Activated CD4-positive, alpha-beta T cell treated with anti-CD3 and anti-CD28 coated beads for 48 hours (primary cell): Measurements from ENCODE around the gene TESK1.

Experiments used
- DNase-seq: peaks from one replicate; pipeline ENCODE4 v3.0.0-alpha.2; 2020

The TESK1 gene, protein sequence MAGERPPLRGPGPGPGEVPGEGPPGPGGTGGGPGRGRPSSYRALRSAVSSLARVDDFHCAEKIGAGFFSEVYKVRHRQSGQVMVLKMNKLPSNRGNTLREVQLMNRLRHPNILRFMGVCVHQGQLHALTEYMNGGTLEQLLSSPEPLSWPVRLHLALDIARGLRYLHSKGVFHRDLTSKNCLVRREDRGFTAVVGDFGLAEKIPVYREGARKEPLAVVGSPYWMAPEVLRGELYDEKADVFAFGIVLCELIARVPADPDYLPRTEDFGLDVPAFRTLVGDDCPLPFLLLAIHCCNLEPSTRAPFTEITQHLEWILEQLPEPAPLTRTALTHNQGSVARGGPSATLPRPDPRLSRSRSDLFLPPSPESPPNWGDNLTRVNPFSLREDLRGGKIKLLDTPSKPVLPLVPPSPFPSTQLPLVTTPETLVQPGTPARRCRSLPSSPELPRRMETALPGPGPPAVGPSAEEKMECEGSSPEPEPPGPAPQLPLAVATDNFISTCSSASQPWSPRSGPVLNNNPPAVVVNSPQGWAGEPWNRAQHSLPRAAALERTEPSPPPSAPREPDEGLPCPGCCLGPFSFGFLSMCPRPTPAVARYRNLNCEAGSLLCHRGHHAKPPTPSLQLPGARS

DNA sequence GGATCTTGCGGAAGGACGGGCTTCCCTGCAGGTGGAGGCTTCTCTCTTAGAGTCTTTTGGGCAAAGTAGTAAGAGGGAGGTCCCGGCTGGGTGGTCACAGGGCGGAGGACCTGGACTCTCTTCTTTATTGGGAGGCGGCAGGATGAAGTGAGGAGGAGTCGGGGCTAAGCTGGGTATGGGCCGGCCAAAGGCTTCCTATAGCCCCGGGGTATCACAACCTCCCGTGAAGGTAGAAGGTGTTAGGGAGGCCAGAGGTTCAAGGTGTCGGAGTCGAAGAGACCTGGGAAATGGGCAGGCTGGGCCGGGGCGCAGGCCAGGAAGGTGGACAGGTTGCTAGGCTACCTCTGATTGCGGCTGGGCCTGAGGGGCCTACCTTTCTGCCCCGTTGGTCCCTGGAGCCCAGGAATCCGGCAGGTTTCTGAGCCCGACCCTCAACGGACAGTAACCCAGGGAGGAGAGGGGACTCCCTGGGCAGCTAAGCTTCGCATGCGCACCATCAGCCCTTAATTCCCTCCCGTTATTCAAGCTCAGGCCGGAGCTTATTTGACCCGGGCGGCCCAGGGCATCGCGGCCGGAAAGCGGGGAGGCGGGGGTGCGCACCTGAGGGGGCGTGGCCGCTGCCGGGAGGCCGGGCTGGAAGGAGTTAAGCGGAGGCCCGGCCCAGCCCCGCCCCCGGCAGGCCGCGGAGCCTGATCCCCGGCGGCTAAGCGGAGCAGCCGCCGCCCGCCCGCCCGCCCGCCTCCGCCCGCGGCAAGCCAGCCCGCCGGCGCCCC lies at the start of gene TESK1:
TESK1 (plus strand) TSS at position 685 of the 773 bp plus-strand sequence. CDS start 358 bp downstream, outside the sequence.
- DNase-seq = peak; percentile 90

DNA sequence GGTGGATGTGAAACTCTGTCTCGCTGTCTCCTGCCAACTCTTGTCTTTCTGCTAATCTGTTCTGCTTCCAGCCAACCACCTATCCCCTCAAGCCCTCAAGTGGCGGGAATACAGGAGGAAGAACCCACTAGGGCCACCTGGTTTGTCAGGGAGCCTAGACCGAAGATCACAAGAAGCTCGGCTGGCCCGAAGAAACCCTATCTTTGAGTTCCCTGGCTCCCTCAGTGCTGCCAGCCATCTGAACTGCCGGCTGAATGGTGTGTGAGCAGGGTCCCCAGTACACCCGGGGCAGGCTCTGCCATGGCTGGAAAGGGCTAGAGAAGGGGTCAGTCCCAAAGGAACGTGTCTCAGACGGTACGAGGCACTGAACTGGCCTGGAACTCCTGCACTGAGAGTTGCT lies 49.2 kb upstream of the TESK1 start:
- no peak for DNase-seq

DNA sequence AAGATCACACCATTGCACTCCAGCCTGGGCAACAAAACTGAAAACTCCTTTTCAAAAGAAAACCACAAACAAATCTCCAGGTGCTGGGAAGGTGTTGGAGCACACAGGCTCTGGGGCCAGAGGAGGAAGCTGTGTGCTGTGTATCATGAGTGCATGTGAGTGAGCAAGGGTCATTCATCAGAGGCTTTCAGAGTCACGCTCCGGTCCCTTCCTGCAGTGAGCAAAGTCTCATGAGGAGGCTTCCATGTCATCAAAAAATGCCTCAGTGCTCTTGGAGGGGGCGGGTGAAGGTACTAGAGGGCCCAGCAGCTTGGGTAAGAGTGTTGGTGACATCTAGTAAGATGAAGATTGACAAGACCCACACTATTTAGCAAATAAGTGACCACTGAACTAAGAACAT lies 48.3 kb upstream of the TESK1 start:
- DNase-seq = no peak

DNA sequence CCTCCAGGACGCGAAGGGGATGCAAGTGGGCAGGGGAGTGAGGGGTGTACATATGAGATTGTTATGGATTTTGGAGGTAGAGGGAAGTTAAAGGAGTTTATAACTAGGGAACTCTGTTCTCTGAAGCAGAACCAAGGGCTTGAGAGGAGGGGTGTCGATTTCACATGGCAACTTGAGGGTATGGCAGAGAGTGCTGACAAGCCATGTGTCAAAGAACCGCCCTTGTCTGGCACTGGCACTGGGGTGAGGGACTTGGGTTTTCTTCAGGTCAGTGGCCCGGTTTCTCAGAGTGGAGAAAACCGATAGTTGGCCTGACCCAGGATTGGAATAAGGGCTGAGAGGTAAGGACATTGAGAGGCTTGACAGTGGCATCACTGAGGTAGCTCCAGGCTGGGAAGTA lies 47.7 kb upstream of the TESK1 start:
- DNase-seq = no peak

DNA sequence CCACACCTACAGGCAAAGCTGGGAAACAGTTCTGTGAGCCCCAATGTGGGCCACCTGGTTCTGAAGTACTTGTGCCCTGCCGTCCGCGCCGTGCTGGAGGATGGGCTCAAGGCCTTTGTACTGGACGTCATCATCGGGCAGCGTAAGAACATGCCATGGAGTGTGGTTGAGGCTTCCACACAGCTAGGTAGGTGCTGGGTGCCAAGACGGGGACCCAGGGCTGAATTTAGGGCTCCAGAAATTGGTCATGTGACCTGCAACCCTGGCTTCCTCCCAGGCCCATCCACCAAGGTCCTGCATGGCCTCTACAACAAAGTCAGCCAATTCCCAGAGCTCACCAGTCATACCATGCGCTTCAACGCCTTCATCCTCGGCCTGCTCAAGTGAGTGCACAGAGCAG lies 46.9 kb upstream of the TESK1 start:
- DNase-seq = no peak

DNA sequence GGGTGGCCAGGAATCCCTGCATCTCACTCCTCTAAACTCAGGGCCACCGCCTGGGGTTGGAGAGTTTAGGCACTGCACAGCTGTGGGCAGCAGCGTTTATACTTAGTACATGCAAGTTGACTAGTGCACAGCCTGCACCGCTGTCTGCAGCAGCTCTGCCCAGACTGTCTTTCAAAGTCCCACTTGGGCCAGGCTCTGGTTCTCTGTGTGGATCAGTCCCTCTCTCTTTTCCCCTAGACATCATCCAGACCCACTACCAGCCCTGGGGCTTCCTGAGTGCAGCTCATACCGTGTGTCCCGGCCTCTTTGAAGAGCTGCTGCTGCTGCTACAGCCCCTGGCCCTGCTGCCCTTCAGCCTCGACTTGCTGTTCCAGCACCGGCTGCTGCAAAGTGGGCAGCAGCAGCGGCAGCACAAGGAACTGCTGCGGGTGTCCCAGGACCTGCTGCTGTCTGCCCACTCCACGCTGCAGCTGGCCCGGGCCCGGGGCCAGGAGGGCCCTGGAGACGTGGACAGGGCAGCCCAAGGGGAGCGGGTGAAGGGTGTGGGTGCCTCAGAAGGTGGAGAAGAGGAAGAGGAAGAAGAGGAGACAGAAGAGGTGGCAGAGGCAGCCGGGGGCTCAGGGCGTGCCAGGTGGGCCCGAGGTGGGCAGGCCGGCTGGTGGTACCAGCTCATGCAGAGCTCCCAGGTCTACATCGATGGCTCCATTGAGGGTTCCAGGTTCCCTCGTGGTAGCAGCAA lies 45.1 kb upstream of the TESK1 start:
- no peak for DNase-seq

DNA sequence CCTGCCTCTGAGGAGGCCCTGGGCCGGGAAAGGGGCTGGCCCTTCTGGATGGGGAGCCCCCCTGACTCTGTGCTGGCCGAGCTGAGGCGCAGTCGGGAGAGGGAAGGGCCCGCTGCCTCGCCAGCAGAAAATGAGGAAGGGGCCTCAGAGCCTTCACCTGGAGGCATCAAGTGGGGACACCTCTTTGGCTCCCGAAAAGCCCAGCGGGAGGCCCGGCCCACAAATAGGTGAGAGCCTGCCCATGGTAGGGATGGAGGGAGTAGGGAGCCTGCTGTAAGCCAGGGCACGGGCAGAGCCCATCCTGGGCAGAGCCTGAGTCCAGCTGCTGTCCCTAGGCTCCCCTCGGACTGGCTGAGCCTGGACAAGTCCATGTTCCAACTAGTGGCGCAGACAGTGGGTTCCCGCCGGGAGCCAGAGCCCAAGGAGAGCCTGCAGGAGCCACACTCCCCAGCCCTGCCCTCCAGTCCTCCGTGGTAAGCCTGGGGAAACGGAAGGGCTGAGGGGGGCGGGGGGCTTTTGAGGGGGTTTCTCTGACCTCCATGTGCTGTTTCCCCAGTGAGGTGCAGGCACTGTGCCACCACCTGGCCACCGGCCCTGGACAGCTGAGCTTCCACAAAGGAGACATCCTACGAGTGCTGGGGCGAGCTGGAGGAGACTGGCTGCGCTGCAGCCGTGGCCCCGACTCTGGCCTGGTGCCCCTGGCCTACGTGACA lies 44.3 kb upstream of the TESK1 start:
- DNase-seq = no peak

DNA sequence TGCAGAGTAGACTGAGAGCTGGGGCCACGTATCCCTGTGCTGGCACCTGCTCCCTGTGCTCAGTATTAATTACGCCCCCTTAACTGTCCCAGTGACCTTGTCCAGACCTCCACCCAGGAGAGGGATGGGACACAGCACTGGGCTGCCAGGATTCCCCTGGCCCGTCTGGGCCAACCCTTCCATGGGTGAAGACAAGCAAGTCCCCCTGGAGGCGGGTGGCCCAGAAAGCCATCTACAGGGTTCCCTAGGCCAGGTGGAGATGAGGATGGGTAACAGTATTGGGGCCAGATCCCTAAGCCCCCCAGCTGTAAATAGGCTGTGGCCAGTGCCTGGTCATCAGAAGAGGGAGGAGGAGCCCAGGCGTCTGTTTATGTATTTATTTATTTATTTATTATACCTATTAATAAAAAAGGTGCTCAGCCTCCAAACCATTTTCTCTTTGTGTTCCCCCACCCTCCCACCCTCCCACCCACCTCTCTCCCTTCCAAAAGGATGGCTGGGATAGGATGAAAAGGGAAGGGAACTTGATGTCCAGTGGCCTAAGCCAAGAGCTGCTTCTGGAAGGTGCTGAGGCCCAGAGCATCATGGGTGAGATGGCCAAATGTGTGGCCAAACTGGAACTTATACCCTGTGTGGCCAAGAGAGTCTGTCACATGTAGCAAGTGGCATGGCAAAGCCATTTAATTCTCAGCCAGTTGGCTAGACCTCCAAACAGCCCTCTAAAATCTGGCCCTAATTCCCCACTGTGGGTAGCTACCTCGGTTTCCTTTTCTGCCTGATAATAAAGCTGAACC lies 43.4 kb upstream of the TESK1 start:
- no peak for DNase-seq

DNA sequence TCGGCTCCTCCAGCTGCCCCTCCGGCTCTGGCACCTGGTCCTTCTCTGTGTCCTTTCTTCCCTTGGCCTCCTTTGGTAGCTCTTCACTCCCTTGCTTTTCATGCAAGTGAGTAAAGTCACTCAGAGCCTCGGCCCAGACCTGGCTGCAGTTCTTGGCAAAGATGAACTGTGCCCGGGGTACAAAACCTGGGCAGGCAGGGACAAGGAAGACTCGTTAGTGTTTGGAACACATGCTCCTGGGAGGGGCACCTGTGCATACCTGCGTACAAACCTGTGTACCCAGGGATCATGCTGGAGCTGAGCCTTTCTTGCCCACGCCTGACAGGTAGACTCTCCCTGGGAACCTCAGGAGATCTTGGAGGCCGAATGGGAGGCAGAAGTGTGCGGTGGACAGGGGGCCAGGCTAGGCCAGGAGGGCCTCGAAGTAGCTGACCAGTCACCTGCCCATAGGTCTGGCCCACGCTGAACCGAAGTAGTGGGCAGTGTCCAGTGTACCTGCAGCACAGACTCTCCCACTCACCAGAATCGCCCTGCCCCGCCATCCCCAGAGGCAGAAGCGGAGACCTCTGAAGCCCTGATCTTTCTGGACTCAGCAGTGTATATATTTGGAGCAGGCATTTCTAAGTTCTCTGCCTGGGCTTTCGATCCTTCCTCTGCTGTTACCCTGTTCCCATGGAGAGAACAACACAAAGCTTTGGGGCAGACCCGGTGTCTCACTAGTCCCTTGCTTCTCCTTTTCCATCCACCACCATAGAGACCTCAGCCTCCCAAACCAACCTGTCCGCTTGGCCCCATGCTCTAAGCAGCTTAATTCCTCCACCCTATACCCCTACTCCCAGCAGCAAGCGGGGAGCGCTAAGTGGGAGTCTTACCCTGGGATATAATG lies 41.9 kb upstream of the TESK1 start:
- no peak for DNase-seq

DNA sequence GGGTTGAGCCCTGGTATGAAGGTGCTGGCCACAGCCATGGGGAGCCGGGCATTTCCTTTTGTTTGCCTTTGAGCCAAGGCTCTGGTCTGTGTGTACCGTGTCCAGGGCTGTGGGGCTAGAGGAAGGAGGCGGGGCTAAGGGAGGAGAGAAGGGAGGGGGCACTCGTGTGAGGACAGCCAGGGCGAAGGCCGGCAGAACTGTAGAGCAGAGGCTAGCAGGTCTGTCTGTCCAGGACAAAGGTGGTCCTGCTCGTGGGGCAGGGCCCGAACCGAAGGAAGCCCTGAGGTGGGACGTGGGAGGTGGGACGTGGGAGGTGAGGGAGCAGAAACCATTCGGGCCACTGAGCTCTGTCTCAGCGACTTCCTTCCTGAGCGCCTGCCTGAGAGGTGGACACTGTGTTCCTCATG lies 41.3 kb upstream of the TESK1 start:
- DNase-seq = no peak

DNA sequence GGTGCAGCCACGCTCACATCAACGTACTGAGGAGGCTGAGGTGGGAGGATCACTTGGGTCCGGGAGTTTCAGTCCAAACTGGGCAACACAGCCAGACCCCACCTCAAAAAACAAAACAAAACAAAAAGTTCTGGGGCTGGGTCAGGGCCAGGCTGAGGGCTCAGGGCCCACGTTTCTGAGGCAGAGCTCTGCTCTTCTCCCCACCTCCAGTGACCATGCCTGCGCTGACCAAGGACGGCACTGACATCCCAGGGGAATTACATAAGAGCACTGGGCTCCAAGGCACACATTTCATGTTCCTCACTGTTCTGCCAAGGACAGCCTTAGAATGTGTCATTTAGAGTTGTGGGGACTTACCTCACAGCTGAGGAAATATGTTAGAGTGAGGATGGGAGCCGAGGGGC lies 40.4 kb upstream of the TESK1 start:
- no peak for DNase-seq

DNA sequence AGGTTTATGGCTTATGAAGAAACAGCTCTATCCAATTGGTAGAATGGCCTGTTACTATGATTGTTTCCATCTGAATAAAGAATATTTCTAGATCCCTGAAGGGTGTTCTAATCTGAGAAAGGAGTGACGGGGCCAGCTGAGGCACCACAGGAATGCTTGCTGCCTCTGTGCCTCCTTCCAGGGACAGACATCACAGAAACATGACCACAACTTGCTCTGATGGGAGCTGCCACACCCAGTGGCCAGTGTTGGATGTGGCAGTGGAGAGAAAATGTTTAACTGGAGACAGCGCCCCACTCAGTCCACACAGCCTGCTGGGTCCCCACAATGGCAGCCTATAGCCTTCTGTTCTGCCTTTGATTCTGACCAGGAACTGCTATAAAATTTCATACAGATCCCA lies 38.6 kb upstream of the TESK1 start:
- no peak for DNase-seq

DNA sequence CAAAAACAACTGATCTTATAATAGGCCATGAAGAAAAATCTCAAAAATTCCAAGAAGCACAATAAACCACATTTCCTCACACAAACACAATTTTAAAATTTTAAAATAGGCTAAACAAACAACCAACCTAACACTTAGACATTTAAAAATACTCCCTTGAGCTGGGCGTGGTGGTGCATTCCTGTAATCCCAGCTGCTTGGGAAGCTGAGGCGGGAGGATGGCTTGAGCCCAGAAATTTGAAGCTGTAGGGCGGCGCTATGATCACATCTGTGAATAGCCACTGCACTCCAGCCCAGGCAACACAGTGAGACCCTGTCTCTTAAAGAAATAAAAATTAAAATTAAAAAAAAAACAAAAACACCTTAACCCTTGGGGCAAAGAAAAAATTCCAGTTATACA lies 36.9 kb upstream of the TESK1 start:
- DNase-seq = no peak

DNA sequence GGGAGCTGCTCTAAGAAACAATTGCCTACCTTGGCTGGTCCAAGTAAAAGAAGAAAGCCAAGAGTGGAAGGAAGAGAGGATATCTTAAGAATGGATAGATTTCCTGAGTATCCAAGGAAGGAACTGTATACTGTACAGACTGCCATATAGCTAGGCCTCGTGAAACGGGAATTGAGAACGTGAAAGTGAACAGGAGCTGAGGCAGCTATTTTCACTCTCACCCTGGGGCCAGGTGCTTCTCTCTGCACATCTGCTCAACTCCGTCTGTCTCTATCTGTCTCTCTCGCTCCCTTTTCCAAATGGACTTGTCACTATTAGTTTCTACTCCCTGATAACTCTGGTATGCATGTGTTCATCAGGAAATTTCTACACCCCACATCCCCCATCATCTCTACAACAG lies 35.9 kb upstream of the TESK1 start:
- DNase-seq = no peak

DNA sequence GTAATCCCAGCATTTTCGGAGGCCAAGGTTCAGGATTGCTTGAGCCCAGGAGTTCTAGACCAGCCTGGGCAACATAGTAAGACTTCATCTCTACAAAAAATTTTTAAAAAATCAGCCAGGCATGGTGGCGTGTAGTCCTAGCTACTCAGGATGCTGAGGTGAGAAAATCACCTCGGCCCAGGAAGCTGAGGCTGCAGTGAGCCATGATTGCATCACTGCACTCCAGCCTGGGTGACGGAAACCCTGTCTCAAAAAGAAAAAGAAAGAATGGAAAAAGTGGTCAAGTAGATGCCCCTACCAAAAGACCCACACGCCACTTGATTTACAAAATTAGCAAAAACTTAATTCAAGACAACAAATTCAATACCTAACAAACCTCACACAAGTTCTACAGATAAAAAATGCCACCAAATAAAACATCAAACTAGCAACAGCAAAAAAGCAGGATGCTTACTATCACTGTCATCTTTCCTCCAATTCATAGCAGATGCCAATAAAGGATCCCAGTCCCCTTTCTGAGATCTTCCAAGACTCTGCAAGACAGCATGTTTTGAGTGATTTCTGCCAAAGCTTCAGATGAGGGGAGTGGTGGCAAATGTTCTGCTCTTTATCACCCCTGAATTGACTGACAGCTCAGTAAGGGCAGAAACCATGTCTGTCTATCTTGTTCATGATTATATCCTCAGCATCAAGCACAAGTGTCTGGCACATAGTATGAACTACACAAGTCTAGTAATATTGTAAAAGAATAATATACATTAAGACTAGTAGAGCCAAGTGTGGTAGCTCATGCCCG lies 34.2 kb upstream of the TESK1 start:
- DNase-seq = peak; percentile 69

DNA sequence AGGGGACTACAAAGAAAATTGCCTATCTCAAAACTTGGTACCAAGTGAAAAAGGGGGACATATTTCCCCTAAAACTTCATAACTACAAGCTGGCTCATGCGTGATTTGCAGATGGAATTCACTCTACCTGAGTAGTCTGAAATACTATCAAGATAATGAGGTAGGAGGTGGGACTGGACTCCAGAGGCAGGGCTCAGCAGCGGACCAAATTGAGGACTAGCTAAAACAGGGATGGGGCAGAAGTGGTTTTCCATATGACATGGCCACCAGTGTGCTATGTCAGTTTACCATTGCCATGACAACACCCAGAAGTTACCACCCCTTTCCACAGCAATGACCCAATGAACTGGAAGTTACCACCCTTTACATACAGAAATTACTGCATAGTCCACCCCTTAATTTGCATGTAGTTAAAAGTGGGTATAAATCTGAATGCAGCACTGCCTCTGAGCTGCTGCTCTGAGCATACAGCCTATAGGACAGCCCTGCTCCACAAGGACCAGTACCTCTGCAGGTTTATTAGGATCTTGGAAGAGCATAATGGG lies 30.4 kb upstream of the TESK1 start:
- DNase-seq = no peak

DNA sequence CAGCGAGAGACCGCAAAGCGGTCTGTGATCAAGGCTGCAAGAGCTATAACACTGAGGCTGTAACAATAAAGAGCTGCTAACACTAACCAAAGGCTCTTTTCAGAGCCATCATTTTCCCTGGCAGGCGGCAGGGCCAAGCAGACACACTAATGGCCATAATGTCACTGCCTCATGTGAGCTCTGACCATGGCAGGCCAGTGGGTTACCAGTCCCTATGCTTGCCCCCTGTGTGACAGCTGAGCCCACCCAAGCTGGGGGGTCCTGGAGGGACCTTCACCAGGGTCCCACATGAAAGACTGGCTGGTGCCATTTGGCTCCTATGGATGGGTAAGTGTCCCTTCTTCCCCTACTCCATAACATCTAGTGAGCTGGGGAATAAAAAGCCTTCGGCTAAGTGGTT lies 29.6 kb upstream of the TESK1 start:
- DNase-seq = no peak

DNA sequence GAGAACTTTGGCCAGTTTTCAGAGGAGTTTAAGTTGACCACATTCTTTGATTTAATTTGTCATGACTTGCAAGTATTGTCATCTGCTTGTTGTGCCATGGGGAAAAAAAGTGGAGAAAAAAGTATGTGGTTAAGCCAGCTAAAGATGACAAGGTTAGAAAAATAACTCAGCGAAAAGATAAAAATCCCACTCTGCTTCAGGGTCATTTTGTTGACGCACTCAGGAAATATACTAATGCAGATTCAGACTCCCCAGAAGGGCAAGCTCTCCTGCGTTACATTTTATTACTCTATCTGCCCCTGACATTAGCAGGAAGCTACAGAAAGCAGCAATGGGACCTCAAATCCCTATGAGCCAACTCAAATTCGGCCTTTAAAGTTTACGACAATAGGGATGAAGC lies 27.6 kb upstream of the TESK1 start:
- no peak for DNase-seq

DNA sequence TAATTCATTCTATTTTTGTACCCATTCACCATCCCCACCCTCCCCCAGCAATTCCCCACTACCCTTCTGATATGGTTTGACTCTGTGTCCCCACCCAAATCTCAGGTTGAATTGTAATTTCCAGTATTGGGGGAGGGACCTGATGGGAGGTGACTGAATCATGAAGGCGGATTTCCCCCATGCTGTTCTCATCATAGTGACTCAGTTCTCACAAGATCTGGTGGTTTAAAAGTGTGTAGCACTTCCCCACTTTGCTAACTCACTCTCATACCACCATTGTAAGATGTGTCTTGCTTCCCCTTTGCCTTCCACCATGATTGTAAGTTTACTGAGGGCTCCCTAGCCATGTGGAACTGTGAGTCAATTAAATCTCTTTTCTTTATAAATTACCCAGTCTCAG lies 25.9 kb upstream of the TESK1 start:
- peak; percentile 54 for DNase-seq
